Ovary (tissue), 9 donors: ENCODE results near the gene HCN1. TPM values are rescaled to one million over a fixed set of nuclear protein-coding genes. Genes with fewer than 3 reads are reported as not detected.
"Not testable (repeated sequence)": the region's sequence is repeated elsewhere in the genome, so short reads cannot be mapped to it uniquely, and the experiment has no call there.

ENCODE experiments used
- DNase-seq, 5 donors: peaks; one replicate each; pipeline ENCODE4 v3.0.0-alpha.2; 2019 to 2020
- H3K27ac ChIP-seq, 2 donors: fragments of 200-600 bp; one replicate each; pipeline versions ENCODE4 v1.5.1 to v1.8.0; 2019 to 2022
- H3K27me3 ChIP-seq: fragments of 200-600 bp; one replicate; pipeline ENCODE4 v1.8.0; 2022
- H3K36me3 ChIP-seq: fragments of 200-600 bp; sonication (generic); one replicate; pipeline ENCODE4 v1.5.1; 2019
- H3K4me1 ChIP-seq: one replicate; pipeline ENCODE4 v1.8.1; 2013; ENCODE audit warnings: mild to moderate bottlenecking, moderate library complexity; ENCODE audit not compliant: insufficient read depth
- H3K4me3 ChIP-seq: fragments of 200-600 bp; sonication (generic); one replicate; pipeline ENCODE4 v1.5.1; 2017
- H3K9me3 ChIP-seq, 2 donors: fragments of 200-600 bp in 1 of 2; sonication (generic) in 1 of 2; one replicate each; pipeline versions ENCODE4 v1.5.1 to v1.8.1; 2013 to 2019; ENCODE audit warnings: mild to moderate bottlenecking in 1 of 2, moderate library complexity in 1 of 2
- CTCF ChIP-seq, 3 donors: fragments of 450-650 bp in 2 of 3; fragments of 200-600 bp in 1 of 3; IDR thresholded peaks; one replicate each; pipeline versions ENCODE4 v1.5.1 to v1.8.0; 2016 to 2022; ENCODE audit warnings: antibody characterized with exemption in 3 of 3, mild to moderate bottlenecking in 1 of 3
- EP300 ChIP-seq: sonication (generic); formaldehyde crosslinking; IDR thresholded peaks from one replicate; pipeline ENCODE4 v1.6.1; 2017; ENCODE audit warnings: antibody characterized with exemption
- POLR2A ChIP-seq: fragments of 450-650 bp; IDR thresholded peaks from one replicate; pipeline ENCODE4 v1.6.1; 2017; ENCODE audit warnings: antibody characterized with exemption, mild to moderate bottlenecking, moderate library complexity
- WGBS, 3 donors: extraction: QIAGEN DNeasy Blood & Tissue Kit in 1 of 3; methylation state at CpG; one replicate each; pipeline versions ENCODE4 v1.1.5 to v1.1.7; 2013 to 2017; 5-methylcytosine and 5-hydroxymethylcytosine counted together
- intact Hi-C, 4 donors: fragments of 100-400 bp; cut with DNase I; formaldehyde crosslinking; loops; one replicate each; pipeline versions ENCODE4 v1.11.0 to v1.15.1; 2022 to 2023
- polyA plus RNA-seq, 2 donors: library from polyadenylated mRNA; stranded (reverse); fragments of 200-250 nt in 1 of 2; fragments of 350-450 nt in 1 of 2; fragmentation: Illumina TruSeq in 1 of 2; extraction: RNeasy Lipid Tissue Mini Kit (QIAGEN cat#74804) in 1 of 2; gene quantifications; one replicate each; pipeline ENCODE4 v1.2.3, GENCODE V29; 2013 to 2014
- total RNA-seq, 7 donors: library from RNA; depleted of rRNA in 2 of 7; stranded (reverse); fragments of >200 nt in 2 of 7; fragmentation: NEBNext Ultra II Directional in 3 of 7; extraction: Animal tissue kit (Norgen Biotek cat#: 25700) in 3 of 7; gene quantifications; one replicate each; pipeline versions ENCODE4 v1.1.0 to v1.2.4, GENCODE V29; 2016 to 2023
- donor health status: DM: no; HTN: no; CAD: no; lungs with moderate emphysema.
- donor health status: DM: no; HTN: no; CAD: no.
- donor health status: Bipolar disorder and iron deficiency.
- donor health status: DM: yes; HTN: yes; CAD: no.
- donor health status: DM: no; HTN: no; CAD: no.
- donor health status: DM: yes; HTN: yes; CAD: no.

Gene HCN1
- total and polyA plus RNA-seq, 9 donors: under 0.01 to 0.27 (median 0.05) TPM; not detected in 6

- Histone ChIP-seq H3K9me3 (no peaks in the 10 kb centered on the region), H3K4me3 (no peak overlapping the region), H3K4me1 (no peaks in the 10 kb centered on the region), H3K36me3 (no peaks in the 10 kb centered on the region), H3K27ac (no peak overlapping the region), H3K27me3 (no peaks in the 10 kb centered on the region)
- intact Hi-C loops: no loop called here
- no peak for DNase-seq
- 87 to 90% (median 90%) methylated on average over 2 of the region's 2 CpGs for WGBS, 3 donors
- TF ChIP-seq POLR2A (no peak), EP300 (no peak), CTCF (IDR thresholded peaks at IDR 0.05) (no peak)
Observed at GRCh38 chr5:45509371-45509770, 186.8 kb downstream of the HCN1 start.

- TF ChIP-seq POLR2A (no peak), EP300 (no peak), CTCF (IDR thresholded peaks at IDR 0.05) (no peak)
- intact Hi-C loops: no loop called here
- H3K4me3 ChIP-seq: no peak overlapping the region
- no peak overlapping the region for H3K27ac ChIP-seq
- no peaks in the 10 kb centered on the region for H3K4me1 ChIP-seq
- H3K9me3 ChIP-seq: no peaks in the 10 kb centered on the region
- no peak for DNase-seq
- 66 to 76% (median 75%) methylated on average over 1 of the region's 1 CpG for WGBS, 3 donors
- no peaks in the 10 kb centered on the region for H3K27me3 ChIP-seq
- no peaks in the 10 kb centered on the region for H3K36me3 ChIP-seq
Observed at GRCh38 chr5:45508135-45508534, 188.0 kb downstream of the HCN1 start.

GRCh38 chr5:45507178-45507577 is 189.0 kb downstream of the HCN1 start:
- Histone ChIP-seq H3K27me3 (no peaks in the 10 kb centered on the region), H3K4me1 (no peaks in the 10 kb centered on the region), H3K36me3 (no peaks in the 10 kb centered on the region), H3K27ac (no peak overlapping the region), H3K9me3 (no peaks in the 10 kb centered on the region), H3K4me3 (no peak overlapping the region)
- WGBS, 3 donors: 45 to 49% (median 45%) methylated on average over 1 of the region's 1 CpG
- no peak for DNase-seq
- intact Hi-C loops: no loop called here
- TF ChIP-seq POLR2A (no peak), EP300 (no peak), CTCF (IDR thresholded peaks at IDR 0.05) (no peak)

GRCh38 chr5:45499006-45499405 is 197.2 kb downstream of the HCN1 start:
- H3K4me1 ChIP-seq, H3K27ac ChIP-seq, H3K36me3 ChIP-seq, H3K4me3 ChIP-seq, H3K9me3 ChIP-seq, intact Hi-C loops, H3K27me3 ChIP-seq, DNase-seq: not testable (repeated sequence)
- 87 to 94% (median 91%) methylated on average over 11 of the region's 11 CpGs for WGBS, 3 donors

GRCh38 chr5:45491368-45491767 is 204.8 kb downstream of the HCN1 start:
- no peak for TF ChIP-seq EP300
- TF ChIP-seq CTCF (IDR thresholded peaks at IDR 0.05): no peak
- no peak for TF ChIP-seq POLR2A
- no peaks in the 10 kb centered on the region for H3K4me1 ChIP-seq
- H3K36me3 ChIP-seq: no peaks in the 10 kb centered on the region
- intact Hi-C loops: no loop called here
- H3K27me3 ChIP-seq: no peaks in the 10 kb centered on the region
- H3K27ac ChIP-seq: no peak overlapping the region
- no peak for DNase-seq
- WGBS, 3 donors: 93 to 97% (median 93%) methylated on average over 3 of the region's 3 CpGs
- no peak overlapping the region for H3K4me3 ChIP-seq
- no peaks in the 10 kb centered on the region for H3K9me3 ChIP-seq
